HG02798 (cell line): Measurements from ENCODE around the gene AGAP3.

Source experiments
- ATAC-seq: cut with Tn5 transposase; IDR thresholded peaks from one replicate; pipeline ENCODE4 v1.9.1; 2021; ENCODE audit warnings: mild to moderate bottlenecking; ENCODE audit not compliant: unreplicated experiment, poor library complexity

The AGAP3 gene

DNA sequence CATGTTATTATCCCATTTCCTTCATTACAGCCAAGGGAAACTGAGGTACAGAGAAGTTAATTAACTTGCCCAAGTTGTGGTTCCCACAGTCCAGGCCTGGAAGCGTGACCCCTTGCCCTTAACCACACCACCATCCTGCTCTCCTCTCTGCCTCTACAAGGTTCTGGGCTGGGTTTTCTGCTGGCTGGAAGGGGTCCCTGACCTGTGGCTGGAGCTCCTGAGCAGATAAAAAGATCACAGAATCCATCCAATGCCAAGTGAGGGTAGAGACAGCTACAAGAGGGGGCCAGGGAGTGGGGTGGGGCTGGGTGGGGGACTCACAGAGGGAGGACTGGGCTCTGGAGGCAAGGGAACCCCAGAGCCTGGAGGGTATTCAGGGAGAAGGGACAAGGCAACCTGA, 91.0 kb downstream of the AGAP3 start:
- no peak for ATAC-seq

DNA sequence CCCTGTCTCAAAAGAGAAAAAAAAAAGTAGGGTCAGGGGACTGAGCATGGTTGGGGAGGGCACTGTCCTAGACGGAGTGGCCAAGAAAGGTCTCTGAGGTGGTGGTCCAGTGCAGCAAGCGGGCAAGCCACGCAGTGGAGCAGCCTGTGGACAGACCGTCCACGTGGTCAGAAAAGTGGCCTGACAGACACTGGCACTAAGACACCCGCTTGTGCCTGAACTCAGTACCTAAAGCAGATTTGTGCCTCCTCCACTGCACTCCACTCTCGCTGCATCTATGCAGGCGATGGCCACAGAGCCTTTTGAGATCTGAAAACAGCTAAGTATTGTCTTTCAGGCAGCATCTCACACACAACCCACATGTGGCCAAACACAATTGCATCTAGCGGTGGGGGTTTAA, 92.0 kb downstream of the AGAP3 start:
- no peak for ATAC-seq

DNA sequence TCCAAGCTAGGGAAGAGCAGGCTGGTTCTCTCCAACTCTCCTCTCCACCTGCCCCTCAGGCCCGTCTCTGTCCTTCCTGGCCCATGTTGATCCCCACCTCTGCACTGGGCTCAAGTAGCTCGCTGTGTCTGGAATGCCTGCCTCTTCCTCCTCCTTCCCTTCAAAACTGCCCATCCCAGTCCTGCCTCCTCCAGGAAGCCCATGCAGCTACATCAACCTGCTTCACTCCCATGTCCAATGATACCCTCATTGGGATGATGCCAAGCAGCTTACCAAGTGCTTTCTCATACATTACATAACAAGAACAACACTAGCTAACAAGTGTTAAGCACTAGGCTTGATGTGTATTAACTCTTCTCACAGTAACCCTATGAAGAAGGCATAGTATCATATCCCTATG, 92.6 kb downstream of the AGAP3 start:
- ATAC-seq, result no peak

DNA sequence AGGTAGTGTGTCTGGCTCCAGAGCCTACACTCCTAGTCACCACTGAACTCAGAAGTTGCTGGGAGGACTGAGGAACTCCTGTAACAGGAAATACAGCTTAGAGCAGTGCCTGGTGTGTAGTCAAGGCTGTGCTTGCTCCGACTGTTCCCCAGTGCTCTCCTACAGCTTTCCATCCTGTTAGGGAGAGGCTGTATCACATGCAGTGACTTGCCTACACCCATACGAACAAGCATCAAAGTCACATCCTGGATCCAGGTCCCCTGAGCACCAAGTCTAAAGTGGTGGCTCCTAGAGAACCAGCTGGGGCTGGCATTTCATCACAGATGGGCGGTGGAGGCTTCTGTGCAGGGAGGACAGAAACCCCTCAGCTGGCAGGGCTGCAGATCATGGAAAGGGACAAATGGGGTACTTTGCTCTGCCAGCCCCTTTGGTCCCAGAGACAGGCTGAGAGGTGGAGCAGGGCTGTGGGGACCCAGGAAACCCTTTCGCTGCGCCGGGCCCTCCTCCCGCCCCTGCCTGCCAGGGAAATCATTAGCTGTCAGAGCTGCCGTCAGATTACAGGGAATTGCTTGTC, 93.1 kb downstream of the AGAP3 start:
- no peak for ATAC-seq

DNA sequence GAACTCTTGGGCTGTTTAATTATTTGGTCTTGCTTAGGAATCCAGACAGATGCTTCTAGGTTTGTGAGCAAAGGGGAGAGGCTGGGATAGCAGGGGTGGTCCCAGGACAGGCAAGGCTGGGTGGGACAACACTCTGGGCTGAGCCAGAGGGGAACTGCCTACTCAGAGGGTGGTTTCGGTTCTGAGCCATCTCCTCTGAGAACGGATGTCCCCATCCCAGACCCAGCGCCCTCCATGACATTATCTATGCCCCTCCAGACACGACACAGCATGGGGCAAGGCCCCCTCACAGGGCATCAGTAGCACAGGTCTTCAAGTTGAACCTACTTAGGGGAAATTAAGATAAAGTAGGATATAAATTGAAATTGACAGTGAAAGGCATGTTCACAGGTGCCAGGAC, 93.7 kb downstream of the AGAP3 start:
- ATAC-seq, result no peak

DNA sequence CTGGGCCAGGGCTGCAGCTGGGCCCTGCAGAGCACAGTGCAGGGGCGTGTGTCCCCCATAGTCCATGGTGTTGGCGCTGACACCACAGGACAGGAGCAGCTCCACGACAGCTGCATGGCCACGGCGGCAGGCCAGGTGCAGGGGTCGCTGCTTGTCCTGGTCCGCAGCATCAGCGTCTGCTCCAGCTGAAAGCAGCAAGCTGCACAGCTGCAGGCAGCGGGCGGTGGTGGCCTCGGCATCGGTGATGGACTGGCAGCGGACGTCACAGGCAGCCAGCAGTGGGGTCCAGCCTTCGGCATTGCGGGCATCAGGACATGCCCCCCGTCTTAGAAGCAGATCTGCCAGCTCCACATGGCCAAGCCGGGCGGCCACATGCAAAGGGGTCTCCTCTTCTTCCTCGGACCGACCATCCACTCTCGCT, 94.7 kb downstream of the AGAP3 start:
- no peak for ATAC-seq

DNA sequence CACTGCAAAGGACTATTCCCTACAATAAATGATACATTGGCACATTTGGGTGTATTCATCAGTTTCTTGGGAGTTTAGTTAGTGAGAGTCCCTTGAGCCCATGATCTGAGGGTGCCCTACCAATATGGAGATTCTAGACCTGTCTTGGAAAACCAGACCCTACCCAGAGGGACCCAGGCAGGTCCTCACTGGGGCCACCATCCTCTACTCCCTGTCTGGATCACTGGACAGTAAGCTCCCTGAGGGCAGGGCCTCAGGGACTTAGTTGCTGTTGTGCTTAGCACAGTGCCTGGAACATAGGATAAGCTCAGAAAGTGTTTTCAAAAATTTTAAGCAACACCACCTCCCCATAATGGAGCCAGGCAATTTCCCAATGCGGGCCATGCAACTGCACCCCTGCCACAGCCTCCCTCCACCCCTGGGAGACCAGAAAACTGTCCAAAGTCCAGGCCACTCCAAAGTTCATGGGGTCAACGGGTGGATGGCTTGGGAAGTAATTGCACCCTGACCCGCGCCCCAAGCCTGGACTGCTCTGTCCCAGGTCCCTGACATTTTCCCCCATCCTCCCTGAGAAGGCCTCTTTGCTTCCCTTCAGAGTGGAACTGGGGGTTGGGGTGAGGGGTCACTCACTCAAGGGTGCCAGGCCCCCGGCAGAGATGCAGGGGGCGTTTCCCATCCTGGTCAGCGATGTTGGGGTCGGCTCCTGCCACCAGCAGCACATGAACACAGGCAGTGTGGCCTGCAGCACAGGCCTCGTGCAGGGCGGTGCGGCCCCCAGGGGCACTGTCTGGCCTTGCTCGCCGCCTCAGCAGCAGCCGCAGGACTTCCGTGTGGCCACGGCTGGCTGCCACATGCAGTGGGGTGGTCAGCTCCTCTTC, 99.7 kb downstream of the AGAP3 start:
- no peak for ATAC-seq

DNA sequence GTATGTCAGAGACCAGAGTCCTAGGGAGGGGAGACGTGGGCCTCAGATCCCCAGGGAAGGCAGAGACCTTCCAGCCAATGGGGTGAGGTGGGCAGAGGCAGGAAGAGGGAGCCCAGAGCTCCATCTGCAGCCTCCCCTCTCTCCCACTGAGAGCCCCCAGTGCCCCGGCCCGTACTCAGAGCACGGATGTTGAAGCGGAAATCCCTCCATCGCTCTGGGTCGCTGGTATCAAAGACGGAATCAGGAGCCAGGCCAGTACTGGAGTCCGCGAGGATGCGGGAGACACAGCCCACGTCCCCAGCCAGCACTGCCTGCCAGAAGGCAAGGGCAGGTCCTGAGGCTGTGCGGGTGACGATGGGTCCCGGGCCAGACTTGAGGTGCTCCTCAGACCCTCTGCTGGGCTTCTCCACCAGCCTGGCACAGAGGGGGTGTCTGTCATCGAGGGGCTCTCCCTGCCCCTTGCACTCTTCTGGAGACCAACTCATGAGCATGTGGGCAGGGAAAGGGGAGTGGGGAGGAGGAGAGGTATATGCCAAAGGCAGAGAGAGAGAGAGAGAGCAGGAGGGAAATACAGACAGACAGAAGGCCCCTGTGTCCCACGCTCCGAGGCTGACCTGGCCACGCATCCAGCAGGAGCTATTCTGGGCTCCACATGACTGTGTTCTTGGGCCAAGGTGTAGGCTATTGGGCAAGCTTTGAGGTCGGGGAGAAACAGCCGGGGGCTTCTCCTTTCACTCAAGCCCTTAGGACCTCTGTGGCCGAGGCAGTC, 100.5 kb downstream of the AGAP3 start, which contains the start of gene ASB10:
TSS of gene ASB10 (minus strand) at position 611 of the 769 bp plus-strand sequence. CDS start at position 491, 120 bp downstream.
- ATAC-seq, result no peak

DNA sequence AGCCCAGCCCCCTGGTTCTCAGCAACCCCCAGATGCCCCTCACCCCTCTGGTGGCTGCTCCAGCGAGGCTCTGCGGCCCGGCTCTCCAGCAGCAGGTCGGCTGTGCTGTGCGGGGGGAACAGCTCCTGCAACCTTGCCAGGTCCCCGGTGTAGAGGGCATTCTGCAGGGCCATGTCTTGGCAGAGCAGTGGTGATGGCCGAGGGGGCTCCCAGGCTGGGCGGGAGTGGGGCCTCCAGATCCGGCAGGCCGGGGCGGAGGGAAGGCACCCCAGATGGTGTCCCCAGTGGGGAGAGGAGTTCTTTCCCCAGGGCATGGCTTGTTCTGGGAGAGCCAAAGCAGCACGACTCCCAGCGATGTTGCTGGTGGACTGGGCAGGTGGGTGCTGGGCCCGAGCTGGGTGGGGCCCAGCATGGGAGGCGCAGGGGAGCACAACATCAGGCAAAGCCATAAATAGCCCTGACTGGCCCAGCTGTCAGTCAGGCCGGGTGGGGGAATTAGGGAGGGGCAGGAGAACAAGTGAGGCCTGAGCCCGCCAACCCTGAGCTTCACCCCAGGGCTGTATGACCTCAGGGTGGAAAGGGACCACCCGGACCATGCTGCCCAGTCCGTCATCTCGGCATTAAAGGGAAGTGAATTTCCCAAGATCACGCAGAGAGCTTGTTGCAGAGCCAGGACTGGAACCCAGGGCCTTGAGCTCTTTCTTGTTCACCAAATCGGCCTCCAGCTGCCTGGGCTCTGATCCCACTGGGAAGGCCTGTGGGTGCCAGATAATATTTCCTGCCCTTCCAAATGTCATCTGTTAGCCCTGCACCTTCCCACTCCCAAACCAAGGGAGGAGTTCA, 101.4 kb downstream of the AGAP3 start:
- ATAC-seq, result no peak

DNA sequence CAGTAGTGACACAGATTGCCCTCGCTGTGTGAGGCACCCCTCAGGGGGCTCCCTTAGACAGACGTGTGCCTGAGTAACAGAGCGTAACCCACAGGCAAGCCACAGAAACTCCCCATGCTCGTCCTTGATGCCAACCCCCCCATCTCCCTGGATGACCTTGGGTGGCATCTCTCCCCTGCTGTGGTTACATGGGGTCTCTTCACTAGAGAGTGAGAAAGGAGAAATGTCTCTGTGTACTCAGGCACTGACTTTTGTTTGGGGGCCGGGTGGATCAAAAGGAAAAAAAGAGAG, 101.9 kb downstream of the AGAP3 start:
- no peak for ATAC-seq

DNA sequence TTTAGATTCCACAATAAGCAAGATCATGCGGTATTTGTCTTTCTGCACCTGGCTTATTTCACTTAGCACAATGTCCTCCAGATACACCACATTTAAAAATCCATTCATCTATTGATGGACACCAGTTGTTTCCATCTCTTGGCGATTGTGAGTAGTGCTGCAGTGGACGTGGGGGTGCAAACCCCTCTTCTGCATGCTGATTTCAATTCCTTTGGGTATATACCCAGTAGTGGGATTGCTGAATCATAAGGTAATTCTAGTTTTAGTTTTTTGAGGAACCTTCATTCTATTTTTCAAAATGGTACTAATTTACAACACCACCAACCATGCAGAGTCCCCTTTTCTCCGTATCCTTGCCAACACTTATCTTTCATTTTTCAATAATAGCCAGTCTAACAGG, 102.8 kb downstream of the AGAP3 start:
- ATAC-seq, result no peak

DNA sequence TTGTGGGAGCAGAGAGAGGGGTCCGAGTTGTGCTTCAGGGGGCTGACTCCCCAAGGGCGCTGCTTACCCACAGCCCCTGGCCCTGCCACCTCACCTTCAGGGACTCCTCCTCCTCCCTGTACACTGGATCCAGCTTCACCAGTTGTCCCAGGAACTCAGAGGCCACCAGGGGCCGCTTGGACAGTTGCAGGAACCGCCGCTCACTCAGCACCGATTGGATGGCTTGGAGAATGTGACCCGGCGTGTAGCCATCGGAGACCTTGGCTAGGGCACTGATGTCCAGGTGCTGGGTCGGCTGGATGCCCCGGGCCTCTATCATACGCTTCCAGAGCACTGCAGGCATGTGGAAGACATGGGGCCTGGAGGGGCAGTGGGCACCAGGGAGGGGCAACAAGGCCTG, 105.3 kb downstream of the AGAP3 start:
- no peak for ATAC-seq

DNA sequence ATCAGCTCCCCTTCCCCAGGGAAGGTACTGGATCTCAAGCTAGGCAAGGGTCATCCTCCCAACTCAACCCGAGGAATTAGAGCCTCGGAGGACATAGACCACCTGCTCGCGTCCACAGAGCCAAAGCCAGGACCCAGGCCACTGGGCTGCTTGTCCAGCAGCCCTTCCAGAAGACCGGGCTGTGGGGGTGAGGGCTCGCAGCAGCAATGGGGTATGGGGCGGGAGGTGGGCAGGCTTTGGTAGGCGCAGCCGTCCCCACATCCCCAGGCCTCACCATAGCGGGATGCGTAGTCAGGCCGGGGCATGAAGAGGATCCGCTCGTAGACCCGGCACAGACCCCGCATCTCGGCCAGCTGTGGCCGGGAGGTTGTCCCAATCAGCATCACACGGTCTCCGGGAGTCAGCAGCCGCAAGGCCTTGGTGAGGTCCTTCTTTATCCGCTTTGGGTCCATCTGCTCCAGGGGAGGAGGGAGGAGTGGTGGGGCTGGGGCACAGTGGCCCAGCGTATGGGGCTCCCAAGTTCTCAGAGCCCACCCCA, 105.8 kb downstream of the AGAP3 start:
- ATAC-seq, result no peak

DNA sequence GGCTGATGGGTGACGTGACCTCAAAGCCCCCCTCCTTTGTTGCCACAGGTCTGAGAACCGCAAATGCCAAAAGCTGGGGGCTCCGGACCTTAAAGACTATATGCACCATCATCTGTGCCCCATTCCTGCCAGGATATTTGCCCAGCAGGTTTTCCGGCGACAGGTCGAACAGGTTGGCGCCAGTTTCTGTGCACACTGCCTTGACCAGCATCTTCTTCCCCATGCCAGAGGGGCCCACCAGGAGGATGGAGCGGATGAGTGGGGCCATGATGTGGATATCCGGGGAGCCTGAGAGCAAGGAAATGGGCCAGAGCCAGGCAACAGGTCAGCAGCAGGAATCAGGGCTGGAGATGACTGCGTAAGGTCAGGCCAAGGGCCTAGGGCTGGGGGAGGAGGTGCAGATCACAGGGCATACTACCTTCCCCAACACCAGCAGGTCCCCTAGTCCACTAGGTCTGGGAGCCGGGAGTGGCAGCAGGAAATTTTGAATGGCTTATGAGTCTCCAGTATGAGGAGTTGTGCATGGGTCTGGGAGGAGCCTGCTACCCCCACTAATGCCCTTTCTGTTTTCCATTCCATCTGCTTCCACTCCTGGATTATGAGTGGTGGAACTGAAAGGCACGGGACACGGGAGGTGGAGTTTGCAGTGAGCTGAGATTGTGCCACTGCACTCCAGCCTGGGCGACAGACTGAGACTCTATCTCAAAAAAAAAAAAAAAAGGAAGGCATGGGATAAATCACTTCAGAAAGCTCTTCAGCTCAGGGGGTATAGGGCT, 107.1 kb downstream of the AGAP3 start:
- ATAC-seq, result no peak
